Measurements from ENCODE around the gene SASH1. TPM values are rescaled to one million over a fixed set of nuclear protein-coding genes. Genes with fewer than 3 reads are reported as not detected.
A peak's percentile ranks its signal among the peaks of the same experiment; 100 is the strongest.

The SASH1 gene
- 12.7 and 87.9 TPM in 2 replicates for total RNA-seq

DNA sequence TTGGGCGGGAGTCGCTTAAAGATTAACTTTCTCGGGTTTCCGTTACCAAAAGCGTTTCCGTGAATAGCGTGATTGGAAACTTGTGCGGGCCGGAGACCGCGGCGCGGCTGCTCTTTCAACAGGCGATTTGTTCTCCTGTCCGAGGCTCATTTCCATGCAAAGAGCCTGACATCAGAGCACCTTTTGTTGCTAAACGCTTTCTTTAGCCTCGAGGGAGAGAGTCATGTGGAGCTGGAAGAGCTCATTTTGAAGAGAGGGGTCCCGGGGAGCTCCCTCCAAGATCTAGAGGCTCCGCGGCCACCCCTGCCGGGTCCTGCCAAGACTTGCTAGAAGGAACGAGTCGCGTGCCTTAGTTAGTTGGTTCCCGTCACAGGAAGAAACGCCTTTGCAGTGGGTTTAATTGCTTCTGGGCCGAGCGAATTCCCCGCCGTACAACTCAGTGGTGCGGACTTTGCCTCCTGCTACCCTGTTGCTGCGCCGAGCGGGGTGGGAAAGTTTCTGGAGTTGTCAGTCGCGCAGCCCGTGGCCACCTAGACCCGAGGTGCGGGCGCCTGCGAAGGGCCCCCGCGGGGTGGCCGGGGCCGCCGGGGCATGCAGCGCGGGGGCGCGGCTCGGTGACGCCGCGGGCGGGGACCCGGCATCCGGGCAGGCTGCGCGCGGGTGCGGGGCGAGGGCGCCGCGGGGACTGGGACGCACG lies at the start of gene SASH1:
SASH1 (plus strand) TSS at position 489 of the 697 bp plus-strand sequence. CDS start 230 bp downstream, outside the sequence.
- peak; percentile 96 for DNase-seq (ENCODE audit: low read depth)

DNA sequence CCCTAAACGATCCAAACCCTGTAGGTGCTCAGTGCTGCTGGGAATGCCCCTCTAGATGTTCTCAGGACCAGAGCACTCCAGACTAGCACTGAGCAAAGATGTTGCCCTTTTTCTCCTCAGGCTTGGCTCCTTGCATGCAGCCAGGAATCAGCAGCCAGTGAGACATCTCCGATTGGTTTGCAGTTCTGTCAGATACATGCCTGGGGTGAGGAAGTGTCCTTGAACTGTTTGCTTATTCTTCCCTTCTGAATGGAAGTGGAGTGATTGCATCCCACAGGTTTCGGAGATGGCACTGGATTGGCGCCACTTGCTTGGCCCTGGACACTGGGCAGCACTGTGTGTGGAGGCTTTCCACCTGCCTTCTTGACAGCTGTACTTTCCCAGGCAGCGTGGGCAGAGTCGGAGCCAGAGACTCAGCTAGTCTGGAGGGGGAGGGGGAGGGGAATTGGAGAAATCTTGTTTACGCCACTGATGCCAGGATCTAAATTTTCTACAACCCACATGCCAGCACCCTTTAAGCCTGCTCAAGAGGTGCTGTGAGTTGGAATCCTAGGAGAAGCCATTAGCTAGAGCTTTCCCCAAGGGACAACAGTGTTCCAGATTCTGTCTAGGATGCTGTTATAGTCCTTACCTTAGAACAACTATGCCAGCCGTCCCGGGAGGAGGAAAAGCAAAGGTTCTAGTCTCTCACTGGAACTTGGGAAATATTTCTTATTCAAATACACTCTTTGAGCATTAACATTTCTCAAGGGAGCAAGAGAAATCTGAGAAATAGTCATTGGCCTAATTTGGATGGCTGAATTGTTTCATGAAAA lies 49.2 kb upstream of the SASH1 start:
- DNase-seq (ENCODE audit: low read depth): no peak

DNA sequence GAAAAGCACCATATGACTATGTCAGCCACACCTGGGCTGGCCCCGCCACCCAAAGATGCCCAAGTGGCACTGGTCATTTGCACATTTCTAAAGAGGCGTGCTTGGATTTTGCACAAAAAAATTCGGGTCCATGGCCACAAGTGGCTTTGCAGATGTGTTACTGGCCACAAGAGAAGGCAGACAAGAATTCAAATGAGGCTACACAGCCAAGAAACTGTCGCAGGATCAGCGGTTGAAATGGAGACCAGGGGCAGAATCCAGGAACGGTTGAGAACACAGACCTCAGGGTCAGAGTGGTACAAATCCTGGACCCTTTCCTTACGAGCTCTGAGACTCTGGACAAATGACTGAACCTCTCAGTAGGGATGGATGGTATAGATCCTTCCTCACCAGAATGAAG lies 48.6 kb upstream of the SASH1 start:
- DNase-seq (ENCODE audit: low read depth): no peak

DNA sequence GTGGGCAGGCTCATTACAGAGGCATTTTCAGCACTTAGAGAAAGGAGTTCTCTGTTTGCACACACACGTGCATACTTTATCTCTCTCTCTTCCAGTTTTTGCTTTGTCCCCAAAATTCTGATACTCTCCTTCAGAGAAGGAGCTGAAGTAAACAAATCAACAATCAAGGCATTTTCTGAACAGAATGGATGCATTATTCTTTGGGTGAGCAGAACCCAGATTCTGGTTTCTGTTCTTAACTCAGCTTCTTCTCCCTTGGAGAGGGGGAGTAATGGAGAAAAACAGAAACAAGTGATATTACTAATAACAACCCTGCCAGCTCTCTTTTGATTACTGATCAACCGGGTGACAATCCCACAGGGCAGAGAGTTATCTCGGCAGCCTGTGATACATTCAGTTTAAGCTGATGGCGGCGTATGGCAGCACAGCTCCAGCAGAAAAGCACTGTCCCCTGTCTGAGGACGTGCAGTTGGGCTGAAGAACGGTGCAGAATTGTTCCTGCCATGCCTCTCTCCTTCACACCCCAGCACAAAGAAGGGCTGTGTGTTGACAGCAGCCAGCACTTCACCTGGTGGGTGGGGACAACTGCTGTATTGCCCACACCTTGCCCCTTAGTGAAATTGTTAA lies 47.3 kb upstream of the SASH1 start:
- no peak for DNase-seq (ENCODE audit: low read depth)

DNA sequence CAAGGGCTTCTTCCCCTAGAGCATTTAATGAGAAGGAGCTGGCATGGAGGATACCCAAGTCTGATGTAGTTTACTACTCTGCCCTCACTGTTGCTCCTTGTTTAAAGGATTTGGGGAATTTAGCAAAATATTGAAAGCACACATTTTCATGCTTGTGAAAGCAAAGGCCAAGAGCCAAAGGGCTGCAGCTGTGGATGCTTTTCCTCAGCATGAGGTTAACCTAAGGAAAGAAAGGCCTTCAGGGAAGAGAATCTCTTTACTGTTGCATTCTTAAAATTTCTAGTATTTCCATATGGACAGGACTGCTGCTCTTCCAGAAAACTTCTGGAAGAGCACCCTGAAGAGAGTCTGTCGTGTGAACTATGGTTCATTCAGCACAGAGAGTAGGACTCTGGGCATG lies 45.9 kb upstream of the SASH1 start:
- DNase-seq (ENCODE audit: low read depth): no peak

DNA sequence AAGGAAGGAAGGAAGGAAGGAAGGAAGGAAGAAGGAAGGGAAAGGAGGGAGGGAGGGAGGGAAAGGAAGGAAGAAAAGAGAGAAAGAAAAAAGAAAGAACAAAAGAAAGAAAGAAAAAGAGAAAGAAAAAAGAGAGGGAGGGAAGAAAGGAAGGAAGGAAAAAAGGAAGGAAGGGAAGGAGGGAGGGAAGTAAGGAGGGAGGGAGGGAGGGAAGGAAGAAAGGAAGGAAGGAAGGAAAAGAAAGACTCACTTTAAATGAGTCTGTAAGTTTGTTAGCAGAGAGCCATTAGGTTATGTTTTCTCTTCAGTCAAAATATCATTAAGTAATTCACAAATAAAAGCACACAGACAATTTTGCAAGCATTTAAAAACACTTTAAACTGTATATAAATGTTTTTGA lies 44.0 kb upstream of the SASH1 start:
- no peak for DNase-seq (ENCODE audit: low read depth)

DNA sequence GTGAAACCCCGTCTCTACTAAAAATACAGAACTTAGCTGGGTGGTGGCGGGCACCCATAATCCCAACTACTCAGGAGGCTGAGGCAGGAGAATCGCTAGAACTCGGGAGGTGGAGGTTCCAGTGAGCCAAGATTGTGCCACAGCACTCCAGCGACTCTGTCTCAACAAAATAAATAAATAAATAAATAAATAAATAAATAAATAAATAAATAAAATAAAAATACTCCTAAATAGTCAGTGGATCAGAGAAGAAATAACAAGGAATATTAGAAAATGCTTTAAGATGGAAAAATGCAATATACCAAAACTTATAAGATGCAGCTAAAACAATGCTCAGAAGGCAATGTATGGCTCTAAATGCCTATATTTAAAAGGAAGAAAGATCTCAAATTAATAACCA lies 39.0 kb upstream of the SASH1 start:
- no peak for DNase-seq (ENCODE audit: low read depth)

DNA sequence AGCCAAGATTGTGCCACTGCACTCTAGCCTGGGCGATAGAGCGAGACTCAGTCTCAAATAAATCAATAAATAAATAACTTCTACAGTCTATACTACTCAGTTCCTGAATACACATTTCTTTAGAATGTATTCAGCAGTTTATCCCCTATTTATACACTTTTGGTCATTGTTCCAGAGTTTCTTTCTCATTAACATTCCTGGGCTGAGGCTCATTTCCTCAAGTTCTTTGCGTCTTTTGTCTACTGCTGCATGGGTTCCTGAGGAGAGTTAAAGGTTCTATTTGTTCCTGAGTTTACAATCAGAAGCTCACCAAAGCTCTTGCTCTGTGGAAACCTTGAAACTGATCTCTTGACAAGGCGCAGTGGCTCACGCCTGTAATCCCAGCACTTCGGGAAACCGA lies 37.7 kb upstream of the SASH1 start:
- DNase-seq (ENCODE audit: low read depth): peak; percentile 56

DNA sequence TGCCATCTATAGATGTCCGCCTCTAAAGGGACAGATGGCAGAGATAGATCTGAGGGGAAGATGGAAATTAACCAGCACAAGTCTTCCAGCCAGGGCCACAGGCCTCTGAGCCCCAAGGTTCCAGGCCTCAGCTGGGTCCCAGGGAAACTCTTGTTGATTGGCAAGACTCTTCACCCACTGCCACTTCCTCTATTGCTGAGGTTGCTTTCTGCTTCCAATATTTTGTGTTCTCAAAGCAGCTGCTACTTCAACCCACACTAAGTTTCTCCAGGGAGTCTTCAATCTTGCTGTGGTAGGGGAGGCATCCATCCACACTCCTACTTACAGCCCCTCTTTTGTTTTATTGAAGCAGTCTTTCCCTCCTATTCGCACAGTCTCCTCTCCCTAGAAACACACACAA lies 36.4 kb upstream of the SASH1 start:
- DNase-seq (ENCODE audit: low read depth): no peak

DNA sequence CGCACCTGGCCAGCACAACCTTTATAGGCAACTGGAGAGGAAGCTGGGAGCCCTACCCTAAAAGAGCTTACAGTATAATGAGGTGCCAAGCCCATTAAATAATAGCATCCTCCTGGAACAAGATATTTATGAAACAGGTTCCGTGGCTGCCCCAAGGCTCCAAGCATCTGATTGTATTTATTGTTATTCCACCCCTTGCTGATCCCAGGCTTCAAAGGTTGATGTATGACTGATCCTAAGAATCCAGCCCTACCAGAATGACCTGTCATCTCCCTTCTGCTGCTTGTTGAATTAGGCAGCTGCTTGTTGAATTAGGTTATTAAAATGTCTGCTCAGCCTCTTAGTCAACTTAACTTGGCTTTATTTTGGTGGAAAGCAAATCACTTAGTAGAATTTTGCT lies 35.2 kb upstream of the SASH1 start:
- DNase-seq (ENCODE audit: low read depth): peak; percentile 41

DNA sequence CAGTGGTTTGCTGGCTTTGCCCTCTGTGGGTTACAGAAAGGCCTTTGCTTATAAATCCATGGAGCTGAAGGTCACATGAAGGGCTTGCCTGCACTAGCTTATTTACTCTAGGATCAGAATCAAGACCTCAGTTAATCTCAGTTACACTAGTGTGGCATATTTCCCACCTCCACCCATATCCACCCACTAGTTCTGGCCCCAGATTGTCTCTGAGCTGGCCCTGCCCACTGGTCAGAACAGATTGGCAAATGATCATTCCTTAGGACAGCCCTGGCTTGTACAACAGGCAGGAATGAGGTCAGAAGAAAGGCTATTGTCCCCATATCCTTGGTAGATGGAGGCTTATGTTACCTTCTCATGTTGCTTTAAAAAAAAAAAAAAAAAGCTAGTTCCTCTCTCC lies 33.3 kb upstream of the SASH1 start:
- no peak for DNase-seq (ENCODE audit: low read depth)

DNA sequence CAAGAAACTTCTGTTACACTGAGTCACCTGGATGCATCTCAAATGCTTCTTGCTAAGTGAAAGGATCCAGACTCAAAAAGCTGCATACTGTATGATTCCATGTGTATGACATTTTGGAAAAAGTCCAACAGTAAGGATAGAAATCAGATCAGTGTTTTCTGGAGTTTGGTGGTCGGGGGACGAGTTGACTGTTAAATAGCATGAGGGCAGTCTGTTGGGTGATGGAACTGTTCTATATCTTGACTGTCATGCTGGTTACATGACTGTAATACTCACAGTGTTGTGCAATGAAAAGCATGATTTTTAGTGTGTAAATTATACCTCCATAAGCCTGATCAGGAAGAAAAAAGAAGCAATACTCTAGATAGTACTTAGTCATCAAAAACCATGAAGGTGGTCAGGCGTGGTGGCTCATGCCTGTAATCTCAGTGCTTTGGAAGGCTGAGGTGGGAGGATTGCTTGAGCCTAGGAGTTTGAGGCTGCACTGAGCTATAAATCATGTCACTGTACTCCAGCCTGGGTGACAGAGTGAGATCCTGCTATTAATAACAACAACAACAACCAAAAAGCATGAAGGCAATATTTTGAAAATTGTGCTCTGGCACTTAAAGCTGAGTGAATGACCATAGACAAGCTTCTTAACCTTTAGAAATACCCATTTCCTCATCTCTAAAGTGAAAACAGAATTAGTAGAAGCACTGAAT lies 30.5 kb upstream of the SASH1 start:
- no peak for DNase-seq (ENCODE audit: low read depth)

DNA sequence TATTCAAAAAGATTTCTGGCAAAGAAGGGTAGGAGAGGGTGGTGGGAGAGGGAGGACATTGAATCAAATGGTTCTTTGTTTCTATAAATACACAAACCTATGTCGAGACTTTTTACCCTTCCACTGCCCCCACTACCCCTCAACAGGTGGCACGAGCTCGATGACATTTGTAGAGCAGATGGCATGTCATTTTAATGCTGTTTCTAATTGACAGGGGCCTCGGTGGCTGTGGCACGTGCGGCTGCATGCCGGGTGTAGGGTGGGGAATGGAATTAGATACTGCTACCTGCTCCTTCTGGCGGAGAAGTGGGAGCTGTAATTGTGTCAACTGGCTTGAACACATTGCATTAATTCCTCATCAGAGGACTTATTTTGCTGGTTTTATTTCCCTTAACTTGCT lies 29.1 kb upstream of the SASH1 start:
- DNase-seq (ENCODE audit: low read depth): no peak

DNA sequence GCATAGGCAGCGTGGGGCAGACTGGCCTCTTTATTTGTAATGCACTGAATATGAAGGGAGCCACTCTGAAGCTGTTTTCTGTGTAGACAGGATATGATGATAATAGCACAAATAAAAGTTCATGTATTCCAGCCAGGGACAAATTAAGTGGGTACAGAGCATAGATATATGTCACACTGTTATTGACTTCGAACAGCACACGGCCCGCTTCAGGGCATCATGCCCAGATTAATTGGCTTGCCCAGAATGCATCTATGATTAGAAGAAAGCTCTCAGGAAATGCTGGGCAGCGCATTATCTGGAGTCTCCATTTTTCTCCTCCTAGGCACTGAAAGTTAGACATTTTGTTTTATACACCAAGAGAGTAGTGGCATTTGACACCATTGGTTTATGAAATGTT lies 26.3 kb upstream of the SASH1 start:
- DNase-seq (ENCODE audit: low read depth): no peak

DNA sequence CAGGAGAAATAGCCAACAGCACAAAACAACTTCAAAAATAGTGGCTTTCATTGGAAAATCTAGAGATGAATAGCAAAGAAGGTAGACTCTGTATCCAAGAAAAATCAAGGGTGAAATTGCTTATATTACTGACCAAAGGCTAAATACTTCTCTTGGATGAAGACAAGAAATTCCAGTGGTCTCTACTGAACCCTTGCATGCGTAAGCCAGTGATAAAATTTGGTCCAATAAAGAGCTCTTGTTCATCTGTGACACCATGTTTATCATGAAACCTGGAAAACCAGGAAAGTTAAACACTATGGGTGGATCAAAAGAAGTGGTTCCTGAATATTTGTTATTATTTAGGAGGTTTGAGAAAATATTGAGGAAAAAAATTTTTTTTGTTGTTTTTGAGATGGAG lies 25.6 kb upstream of the SASH1 start:
- no peak for DNase-seq (ENCODE audit: low read depth)

DNA sequence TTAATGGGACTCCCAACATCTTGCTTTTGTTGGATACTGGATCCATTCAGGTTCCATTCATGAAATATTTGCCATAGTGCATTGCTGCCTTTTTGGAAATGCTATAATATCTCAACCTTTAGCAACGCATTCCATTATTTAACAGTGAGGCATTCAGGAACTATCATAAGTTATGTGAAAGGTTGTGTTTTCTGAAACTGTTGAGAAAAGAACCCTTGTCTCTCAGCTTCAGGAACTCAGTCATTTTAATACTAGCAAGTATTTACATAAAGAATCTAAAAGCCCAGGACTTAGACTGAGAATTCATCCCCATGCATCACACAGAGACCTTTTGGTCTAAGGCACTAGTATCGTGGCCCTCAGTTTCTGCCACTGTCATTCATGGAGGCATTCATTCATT lies 24.9 kb upstream of the SASH1 start:
- no peak for DNase-seq (ENCODE audit: low read depth)

DNA sequence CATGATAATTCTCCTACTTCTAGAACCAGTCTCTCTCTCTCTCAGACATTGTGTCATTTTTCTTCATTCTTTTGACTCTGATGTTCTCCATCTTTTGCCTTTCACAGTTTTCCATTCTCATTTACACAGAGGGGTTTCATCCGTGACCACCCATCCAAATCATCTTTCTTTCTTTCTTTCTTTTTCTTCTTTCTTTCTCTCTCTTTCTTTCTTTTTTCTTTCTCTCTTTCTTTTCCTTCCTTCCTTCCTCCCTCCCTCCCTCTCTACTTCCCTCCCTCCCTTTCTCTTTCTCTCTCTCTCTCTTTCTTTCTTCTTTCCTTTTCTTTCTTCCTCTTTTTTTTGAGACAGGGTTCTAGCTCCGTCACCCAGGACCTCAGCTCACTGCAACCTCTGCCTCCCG lies 19.9 kb upstream of the SASH1 start:
- no peak for DNase-seq (ENCODE audit: low read depth)

DNA sequence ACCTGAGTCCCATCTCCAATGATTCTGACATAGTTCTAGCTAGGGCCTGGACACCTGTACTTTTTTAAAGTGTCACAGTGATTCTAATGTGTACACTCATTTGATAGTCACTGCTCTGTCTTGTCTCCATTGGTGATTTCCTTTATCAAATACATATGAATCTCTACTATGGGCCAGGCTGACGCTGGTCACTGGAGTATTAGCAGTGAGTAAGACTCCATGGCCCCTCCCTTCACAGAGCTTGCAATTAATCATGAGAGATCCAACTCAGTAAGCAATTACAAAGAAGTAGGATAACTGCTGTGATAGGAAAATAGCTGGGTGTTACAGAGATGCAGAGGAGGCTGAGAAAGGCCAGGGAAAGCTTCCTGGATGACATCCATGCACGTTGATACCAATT lies 19.3 kb upstream of the SASH1 start:
- peak; percentile 83 for DNase-seq (ENCODE audit: low read depth)

DNA sequence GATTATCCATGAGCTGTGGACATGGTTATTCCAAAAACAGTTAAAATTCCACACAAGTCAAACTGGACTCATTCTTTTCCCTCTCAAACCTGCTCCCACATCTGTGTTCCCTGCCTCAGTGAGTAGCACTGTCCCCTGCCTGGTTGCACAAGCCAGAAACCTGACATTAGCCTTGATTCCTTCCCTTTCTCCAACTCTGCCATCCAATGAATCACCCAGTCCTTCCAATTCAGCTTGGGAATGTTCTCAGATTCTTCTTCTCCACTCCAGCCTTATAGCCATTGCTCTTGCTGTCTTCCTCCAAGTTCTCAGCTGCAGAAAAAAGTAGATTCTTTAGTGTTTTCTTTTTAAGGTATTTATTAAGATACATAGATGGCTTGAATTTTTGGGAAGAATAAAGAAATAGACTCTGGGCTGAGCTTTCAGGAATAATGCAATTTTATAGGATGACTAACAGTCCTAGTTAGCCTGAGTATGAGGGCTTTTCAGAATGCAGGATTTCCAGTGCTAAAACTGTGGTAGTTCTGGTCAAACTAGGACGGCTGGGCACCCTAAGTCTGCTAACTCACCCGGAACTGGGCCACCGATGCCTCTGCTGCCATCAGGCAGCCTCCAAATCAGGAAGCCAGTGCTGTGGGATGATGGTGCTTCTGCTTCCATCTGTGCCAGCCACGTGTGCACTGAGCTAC lies 18.2 kb upstream of the SASH1 start:
- DNase-seq (ENCODE audit: low read depth): peak; percentile 59

DNA sequence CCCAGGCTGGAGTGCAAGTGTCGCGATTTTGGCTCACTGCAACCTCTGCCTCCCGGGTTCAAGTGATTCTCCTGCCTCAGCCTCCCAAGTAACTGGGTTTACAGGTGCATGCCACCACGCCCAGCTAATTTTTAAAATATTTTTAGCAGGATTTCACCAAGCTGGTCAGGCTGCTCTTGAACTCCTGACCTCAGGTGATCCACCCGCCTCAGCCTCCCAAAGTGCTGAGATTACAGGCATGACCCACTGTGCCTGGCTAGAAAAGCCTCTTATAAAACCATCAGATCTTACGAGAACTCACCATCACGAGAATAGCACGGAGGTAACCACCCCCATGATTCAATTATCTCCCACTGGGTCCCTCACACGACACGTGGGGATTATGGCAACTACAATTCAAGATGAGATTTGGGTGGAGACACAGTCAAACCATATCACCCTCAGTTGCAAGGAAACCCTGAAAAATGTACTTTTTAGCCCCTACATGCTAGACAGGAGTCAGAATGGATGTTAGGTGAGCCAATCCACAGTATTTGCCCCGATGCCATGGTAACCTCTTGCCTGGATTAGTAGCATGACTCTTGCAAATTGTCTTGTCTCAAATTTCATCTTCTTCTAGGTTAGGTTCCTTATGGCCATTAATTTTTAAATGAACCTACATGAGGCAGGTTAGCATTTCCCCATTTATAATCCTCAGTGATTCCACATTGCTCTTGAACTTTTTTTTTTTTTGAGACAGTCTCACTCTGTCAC lies 17.1 kb upstream of the SASH1 start:
- no peak for DNase-seq (ENCODE audit: low read depth)
